HFFc6 (cell line): ENCODE measurements around the gene ALAS2. TPM values are rescaled to one million over a fixed set of nuclear protein-coding genes. Genes with fewer than 3 reads are reported as not detected.

ENCODE experiments used
- DNase-seq: peaks from one replicate; pipeline ENCODE4 v3.0.0-alpha.2; 2018
- H3K27ac Mint-ChIP-seq: 2 replicates; pipeline ENCODE4 v1.8.0; 2020; ENCODE audit warnings: mild to moderate bottlenecking, mixed read lengths
- H3K27me3 Mint-ChIP-seq: 2 replicates; pipeline ENCODE4 v1.8.0; 2021; ENCODE audit warnings: mild to moderate bottlenecking, moderate library complexity, mixed read lengths; ENCODE audit not compliant: insufficient read depth
- H3K36me3 Mint-ChIP-seq: 2 replicates; pipeline ENCODE4 v1.8.0; 2021; ENCODE audit warnings: low read depth, mixed read lengths
- H3K4me1 Mint-ChIP-seq: 2 replicates; pipeline ENCODE4 v1.8.0; 2020; ENCODE audit warnings: low read depth, mixed read lengths
- H3K4me3 Mint-ChIP-seq: 2 replicates; pipeline ENCODE4 v1.8.0; 2020; ENCODE audit warnings: mild to moderate bottlenecking, moderate library complexity, mixed read lengths
- H3K9me3 Mint-ChIP-seq: 2 replicates; pipeline ENCODE4 v1.8.0; 2020; ENCODE audit warnings: mild to moderate bottlenecking, mixed read lengths
- CTCF ChIP-seq: fragments of 200-600 bp; sonication (generic); IDR thresholded peaks from 2 replicates; pipeline ENCODE4 v1.5.0; 2021; ENCODE audit warnings: antibody characterized with exemption, mild to moderate bottlenecking
- total RNA-seq, 6 experiments: library from RNA; stranded (reverse); fragmentation: NEBNext Ultra II Directional; extraction: Animal tissue kit (Norgen Biotek cat#: 25700); gene quantifications; 2 replicates in 1 of 6; 3 replicates in 5 of 6; pipeline ENCODE4 v1.2.3, GENCODE V29; 2021

ALAS2 gene
- total RNA-seq, 6 experiments from 2014 or later = not detected

DNA sequence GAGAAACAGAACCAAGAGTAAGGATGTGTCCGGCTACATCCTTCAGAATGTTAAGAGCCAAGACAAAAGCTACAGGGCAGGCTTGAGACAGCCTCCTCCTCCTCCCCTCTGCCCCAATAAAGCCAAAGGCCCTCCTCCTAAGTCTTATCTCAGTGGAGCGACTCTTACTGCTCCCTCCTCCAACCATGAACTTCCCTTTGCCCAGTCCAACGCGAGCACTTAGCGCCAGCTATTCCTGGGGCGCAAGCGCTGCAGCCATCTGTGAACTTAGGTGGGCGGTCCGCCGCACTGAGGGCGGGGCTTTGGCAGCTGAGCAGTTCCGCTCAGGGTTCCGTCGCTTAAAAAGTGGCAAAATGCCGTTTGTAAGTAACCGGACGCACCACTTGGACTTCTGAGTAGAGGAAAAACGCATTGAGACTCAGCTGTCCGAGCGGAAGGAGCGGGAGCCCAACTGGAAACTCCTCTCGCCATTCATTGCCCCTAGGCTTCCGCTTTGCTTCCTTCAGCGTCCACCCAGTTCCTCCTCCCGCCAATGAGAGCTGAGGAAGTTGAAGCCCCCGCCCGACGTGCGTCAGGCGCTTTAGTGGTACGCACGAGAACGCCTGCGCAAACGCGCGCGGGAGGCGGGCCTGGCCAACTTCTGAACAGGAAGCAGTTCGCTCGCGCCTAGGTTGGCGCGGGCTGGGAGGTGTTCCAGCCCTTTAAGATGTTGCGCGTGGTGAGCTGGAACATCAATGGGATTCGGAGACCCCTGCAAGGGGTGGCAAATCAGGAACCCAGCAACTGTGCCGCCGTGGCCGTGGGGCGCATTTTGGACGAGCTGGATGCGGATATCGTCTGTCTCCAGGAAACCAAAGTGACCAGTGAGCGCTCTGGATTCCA lies 30.8 kb downstream of the ALAS2 start, which contains the start of gene APEX2:
Gene APEX2, plus strand, starts transcription at position 647 of the 882 bp plus-strand sequence. Its CDS starts 60 bp downstream, at position 707.
- H3K27ac Mint-ChIP-seq = peak within 1 kb of the TSS; percentile 91
- H3K4me1 Mint-ChIP-seq = peaks cover 8% of the 10 kb centered on the region
- H3K9me3 Mint-ChIP-seq = no peaks in the 10 kb centered on the region
- no peaks in the 10 kb centered on the region for H3K36me3 Mint-ChIP-seq
- H3K4me3 Mint-ChIP-seq = peak within 1 kb of the TSS; percentile 99
- DNase-seq = peak; percentile 89
- no peaks in the 10 kb centered on the region; the same call in 1 of the 2 replicates for H3K27me3 Mint-ChIP-seq
- no peak for TF ChIP-seq CTCF

- Mint-ChIP-seq H3K4me3 (no peak overlapping the region), H3K36me3 (no peaks in the 10 kb centered on the region), H3K27me3 (peaks cover 9% of the 10 kb centered on the region), H3K9me3 (no peaks in the 10 kb centered on the region), H3K27ac (no peak overlapping the region), H3K4me1 (no peaks in the 10 kb centered on the region; the same call in 1 of the 2 replicates)
- TF ChIP-seq CTCF = no peak
- DNase-seq = no peak
Observed at GRCh38 chrX:54995621-54996020, 35.2 kb downstream of the ALAS2 start.

GRCh38 chrX:54994668-54995351 lies 36.0 kb downstream of the ALAS2 start:
- Mint-ChIP-seq H3K27ac (no peak overlapping the region), H3K36me3 (no peaks in the 10 kb centered on the region), H3K4me1 (no peaks in the 10 kb centered on the region), H3K27me3 (peaks cover 9% of the 10 kb centered on the region), H3K9me3 (no peaks in the 10 kb centered on the region), H3K4me3 (no peak overlapping the region)
- no peak for DNase-seq
- no peak for TF ChIP-seq CTCF

DNA sequence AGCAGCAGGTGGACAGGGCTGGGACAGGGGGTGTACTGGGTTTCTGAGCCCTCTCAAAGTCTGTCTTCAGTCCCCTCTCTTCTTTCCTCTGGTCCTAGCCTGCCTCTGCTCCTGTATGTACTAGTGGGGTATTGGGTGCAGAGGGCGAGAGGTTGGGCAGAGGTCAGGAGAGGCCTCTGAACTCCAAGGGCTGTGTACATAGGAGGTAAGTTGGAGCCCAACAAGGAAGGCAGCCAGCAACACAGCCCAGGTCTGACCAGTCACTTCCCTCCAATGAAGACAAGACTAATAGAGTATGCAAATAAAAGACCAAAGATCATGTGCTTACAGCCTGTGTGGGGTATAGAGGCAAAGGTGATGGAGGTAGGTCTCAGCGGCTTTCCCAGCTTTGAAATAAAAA lies 36.7 kb downstream of the ALAS2 start, which contains the start of gene PFKFB1:
Gene PFKFB1, minus strand, starts transcription at position 90 of the 400 bp plus-strand sequence. CDS start 181 bp downstream, outside the sequence.
- peaks cover 9% of the 10 kb centered on the region for H3K27me3 Mint-ChIP-seq
- no peak for TF ChIP-seq CTCF
- no peaks in the 10 kb centered on the region for H3K36me3 Mint-ChIP-seq
- H3K4me3 Mint-ChIP-seq = no peak within 1 kb of the TSS
- H3K4me1 Mint-ChIP-seq = no peaks in the 10 kb centered on the region
- no peak within 1 kb of the TSS for H3K27ac Mint-ChIP-seq
- no peak for DNase-seq
- H3K9me3 Mint-ChIP-seq = no peaks in the 10 kb centered on the region

GRCh38 chrX:54992911-54993622 lies 37.7 kb downstream of the ALAS2 start:
- H3K27ac Mint-ChIP-seq = no peak overlapping the region
- TF ChIP-seq CTCF = no peak
- DNase-seq = no peak
- H3K9me3 Mint-ChIP-seq = no peaks in the 10 kb centered on the region
- no peaks in the 10 kb centered on the region for H3K4me1 Mint-ChIP-seq
- no peak overlapping the region for H3K4me3 Mint-ChIP-seq
- H3K27me3 Mint-ChIP-seq = peaks cover 9% of the 10 kb centered on the region
- H3K36me3 Mint-ChIP-seq = no peaks in the 10 kb centered on the region
